PC-3 (cell line): ENCODE results near the gene TBX5. TPM values are rescaled to one million over a fixed set of nuclear protein-coding genes. Genes with fewer than 3 reads are reported as not detected.

Experiments
- ATAC-seq: fragments of 200-7000 bp; cut with Tn5 transposase; 2 replicates; pipeline ENCODE4 v1.9.1; 2020; ENCODE audit warnings: mild to moderate bottlenecking, moderate library complexity
- BruUV-seq: library from RNA; stranded (reverse); fragments of 400-500 nt; replicated peaks from 2 replicates; lab custom pipeline; 2021; lab: Mats Ljungman, UMichigan
- CTCF ChIA-PET: fragments of 300-600 bp; sonication (Branson Sonifier 250); formaldehyde crosslinking; loops from one replicate; lab custom pipeline; 2022; ENCODE audit warnings: antibody characterized with exemption; lab: Charles Lee
- POLR2A ChIA-PET: fragments of 300-600 bp; sonication (Branson Sonifier 250); formaldehyde crosslinking; loops from one replicate; lab custom pipeline; 2022; ENCODE audit warnings: antibody characterized with exemption; ENCODE audit not compliant: unreplicated experiment; lab: Charles Lee
- DNase-seq: peaks from one replicate; pipeline ENCODE4 v3.0.0-alpha.2; 2015
- H2AFZ ChIP-seq: fragments of 300-600 bp; sonication (generic); 2 replicates; pipeline ENCODE4 v1.6.0; 2016; ENCODE audit warnings: antibody characterized with exemption, low read length
- H3F3A ChIP-seq: fragments of 300-600 bp; sonication (generic); one replicate; pipeline ENCODE4 v1.6.0; 2017; ENCODE audit warnings: antibody characterized with exemption, low read length, control low read depth, mild to moderate bottlenecking; ENCODE audit not compliant: unreplicated experiment
- H3K27ac ChIP-seq: fragments of 300-600 bp; sonication (generic); 2 replicates; pipeline ENCODE4 v1.5.1; 2016; ENCODE audit warnings: mild to moderate bottlenecking, low read length
- H3K27me3 ChIP-seq: fragments of 300-600 bp; sonication (generic); 2 replicates; pipeline ENCODE4 v1.6.1; 2016; ENCODE audit warnings: low read length, mixed read lengths
- H3K36me3 ChIP-seq: fragments of 300-600 bp; sonication (generic); 2 replicates; pipeline ENCODE4 v1.6.1; 2016; ENCODE audit warnings: low read depth, mixed run types, low read length, mixed read lengths
- H3K4me1 ChIP-seq: fragments of 300-600 bp; sonication (generic); 2 replicates; pipeline ENCODE4 v1.5.1; 2016; ENCODE audit warnings: low read length; ENCODE audit not compliant: insufficient read depth
- H3K4me2 ChIP-seq: fragments of 300-600 bp; sonication (generic); 2 replicates; pipeline ENCODE4 v1.6.0; 2016; ENCODE audit warnings: low read length
- H3K4me3 ChIP-seq: fragments of 300-600 bp; sonication (generic); 2 replicates; pipeline ENCODE4 v1.5.1; 2016; ENCODE audit warnings: mild to moderate bottlenecking, low read length, mixed read lengths
- H3K79me2 ChIP-seq: fragments of 300-600 bp; sonication (generic); 2 replicates; pipeline ENCODE4 v1.6.1; 2017; ENCODE audit warnings: low read length, mixed read lengths
- H3K9ac ChIP-seq: fragments of 300-600 bp; sonication (generic); 2 replicates; pipeline ENCODE4 v1.6.0; 2016; ENCODE audit warnings: mild to moderate bottlenecking, low read length
- H3K9me2 ChIP-seq: fragments of 300-600 bp; sonication (generic); replicated peaks from 2 replicates; pipeline ENCODE4 v1.6.1; 2016; ENCODE audit warnings: mixed run types, low read length, mixed read lengths
- H3K9me3 ChIP-seq: fragments of 300-600 bp; sonication (generic); 2 replicates; pipeline ENCODE4 v1.6.1; 2016; ENCODE audit warnings: low read length, mixed read lengths
- H4K20me1 ChIP-seq: fragments of 300-600 bp; sonication (generic); 2 replicates; pipeline ENCODE4 v1.6.1; 2016; ENCODE audit warnings: low read length, mixed read lengths
- EZH2 ChIP-seq: fragments of 300-600 bp; sonication (generic); IDR thresholded peaks from one replicate; pipeline ENCODE4 v1.6.1; 2017; ENCODE audit warnings: antibody characterized with exemption, mild to moderate bottlenecking, low read length; ENCODE audit not compliant: unreplicated experiment
- EZH2phosphoT487 ChIP-seq: fragments of 300-600 bp; sonication (generic); IDR thresholded peaks from 2 replicates; pipeline ENCODE4 v1.6.1; 2018; ENCODE audit warnings: mild to moderate bottlenecking, antibody characterized with exemption, low read length, borderline replicate concordance
- intact Hi-C: fragments of 100-400 bp; cut with micrococcal nuclease; formaldehyde crosslinking; loops from 2 replicates; pipeline ENCODE4 v1.9.0; 2023
- total RNA-seq: library from RNA; depleted of rRNA; stranded (reverse); fragments of >200 nt; gene quantifications from 2 replicates; pipeline ENCODE4 v1.2.3, GENCODE V29; 2014
- TF ChIP-seq, protein P1 (sequence below): fragments of 300-600 bp; sonication (generic); conservative IDR thresholded peaks from 2 replicates; pipeline ENCODE4 v1.5.1; 2017; ENCODE audit warnings: antibody characterized with exemption, low read depth, mild to moderate bottlenecking, low read length

The TBX5 gene
- total RNA-seq, 1 experiment from 2014 or later = not detected

DNA sequence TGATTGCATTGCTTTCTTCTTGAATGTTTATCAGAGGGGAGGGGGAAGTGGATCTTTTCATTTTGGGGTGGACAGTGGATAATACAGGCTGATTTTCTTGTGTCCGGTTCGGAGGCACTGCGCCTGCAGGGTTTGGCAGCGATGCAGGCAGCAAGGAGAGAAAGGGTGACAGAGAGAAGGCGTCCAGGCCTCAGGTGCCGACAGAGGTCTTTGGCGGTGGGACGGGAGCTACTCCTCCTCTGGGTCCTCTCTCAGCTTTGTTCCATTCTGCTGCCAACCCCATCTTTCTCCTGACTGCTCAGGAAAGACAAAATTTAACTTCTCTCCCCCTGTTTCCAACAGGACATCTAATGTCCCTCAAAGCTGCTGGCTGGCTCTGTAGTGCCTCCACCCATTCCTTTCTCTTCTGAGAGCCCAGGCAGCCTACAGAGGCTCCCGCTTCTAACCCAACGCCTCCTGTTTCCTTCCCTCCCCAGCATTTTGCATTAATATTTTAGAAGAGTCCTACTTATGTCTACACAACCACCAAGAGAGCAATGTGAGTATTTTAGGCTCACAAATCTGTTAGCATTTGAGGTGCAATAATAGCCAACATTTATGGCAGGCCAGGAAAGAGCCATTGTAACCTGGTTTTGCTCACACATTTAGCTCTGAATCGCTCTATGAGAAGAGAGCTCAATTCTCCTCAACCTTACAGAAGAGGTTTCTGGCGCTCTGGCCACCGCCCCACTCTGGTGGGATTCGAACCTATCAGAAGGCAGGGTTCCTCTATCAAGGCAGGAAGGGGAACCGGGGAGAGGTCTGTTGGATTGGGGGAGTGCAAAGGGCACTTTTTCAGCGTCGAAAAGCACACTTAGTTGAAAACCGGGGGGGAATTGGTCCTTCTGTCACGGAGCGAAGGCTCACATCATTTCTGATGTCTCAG lies 7.1 kb upstream of the TBX5 start:
- Histone ChIP-seq H3K79me2 (no peaks in the 10 kb centered on the region), H3F3A (no peaks in the 10 kb centered on the region), H3K4me3 (no peak overlapping the region), H3K27ac (no peak overlapping the region), H4K20me1 (no peaks in the 10 kb centered on the region), H3K4me2 (no peak overlapping the region), H3K4me1 (no peaks in the 10 kb centered on the region), H3K9me2 (no peaks in the 10 kb centered on the region), H3K27me3 (peaks cover 88% of the 10 kb centered on the region), H2AFZ (no peak overlapping the region), H3K9ac (no peak overlapping the region), H3K9me3 (no peaks in the 10 kb centered on the region), H3K36me3 (no peaks in the 10 kb centered on the region)
- no TSS peak for BruUV-seq
- ATAC-seq (no peak), DNase-seq (no peak)
- POLR2A ChIA-PET = no interaction called here
- intact Hi-C loops = no loop called here
- TF ChIP-seq, protein P1, sequence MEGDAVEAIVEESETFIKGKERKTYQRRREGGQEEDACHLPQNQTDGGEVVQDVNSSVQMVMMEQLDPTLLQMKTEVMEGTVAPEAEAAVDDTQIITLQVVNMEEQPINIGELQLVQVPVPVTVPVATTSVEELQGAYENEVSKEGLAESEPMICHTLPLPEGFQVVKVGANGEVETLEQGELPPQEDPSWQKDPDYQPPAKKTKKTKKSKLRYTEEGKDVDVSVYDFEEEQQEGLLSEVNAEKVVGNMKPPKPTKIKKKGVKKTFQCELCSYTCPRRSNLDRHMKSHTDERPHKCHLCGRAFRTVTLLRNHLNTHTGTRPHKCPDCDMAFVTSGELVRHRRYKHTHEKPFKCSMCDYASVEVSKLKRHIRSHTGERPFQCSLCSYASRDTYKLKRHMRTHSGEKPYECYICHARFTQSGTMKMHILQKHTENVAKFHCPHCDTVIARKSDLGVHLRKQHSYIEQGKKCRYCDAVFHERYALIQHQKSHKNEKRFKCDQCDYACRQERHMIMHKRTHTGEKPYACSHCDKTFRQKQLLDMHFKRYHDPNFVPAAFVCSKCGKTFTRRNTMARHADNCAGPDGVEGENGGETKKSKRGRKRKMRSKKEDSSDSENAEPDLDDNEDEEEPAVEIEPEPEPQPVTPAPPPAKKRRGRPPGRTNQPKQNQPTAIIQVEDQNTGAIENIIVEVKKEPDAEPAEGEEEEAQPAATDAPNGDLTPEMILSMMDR = no peak
- TF ChIP-seq EZH2 = no peak
- no peak for TF ChIP-seq EZH2phosphoT487
- CTCF ChIA-PET = no interaction called here

DNA sequence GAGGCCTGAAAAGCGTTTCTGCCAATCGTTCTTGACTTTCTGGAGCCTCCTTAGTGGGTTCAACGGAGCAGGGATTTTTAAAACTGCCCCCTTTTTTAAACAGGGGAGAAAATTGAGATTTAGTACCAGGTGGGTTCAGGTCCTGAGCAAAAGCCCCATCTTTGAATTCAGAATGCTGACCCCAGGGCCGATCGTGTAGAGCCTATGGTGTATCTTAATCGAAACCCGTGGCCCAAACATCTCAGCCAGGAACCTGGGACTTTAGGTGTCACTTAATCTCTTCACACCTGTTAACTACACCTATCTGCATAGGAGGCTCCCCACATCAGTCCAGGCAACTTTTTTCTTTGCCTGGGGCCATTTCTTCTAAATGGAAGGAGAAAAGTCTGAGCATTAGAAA lies 6.4 kb upstream of the TBX5 start:
- BruUV-seq = no TSS peak
- TF ChIP-seq EZH2phosphoT487 (no peak), EZH2 (no peak)
- TF ChIP-seq, protein P1 = no peak

More for the DNA sequence above, 6.4 kb upstream of the TBX5 start:
- Histone ChIP-seq H3K4me2 (no peak overlapping the region), H4K20me1 (no peaks in the 10 kb centered on the region), H3K27me3 (peaks cover 96% of the 10 kb centered on the region), H3K4me1 (no peaks in the 10 kb centered on the region), H3F3A (no peaks in the 10 kb centered on the region), H3K4me3 (no peak overlapping the region), H3K9me2 (no peaks in the 10 kb centered on the region), H3K9me3 (no peaks in the 10 kb centered on the region), H3K36me3 (no peaks in the 10 kb centered on the region), H3K79me2 (no peaks in the 10 kb centered on the region), H3K9ac (no peak overlapping the region), H3K27ac (no peak overlapping the region), H2AFZ (no peak overlapping the region)
- ChIA-PET POLR2A (no interaction called here), CTCF (no interaction called here)
- intact Hi-C loops = no loop called here
- ATAC-seq (no peak), DNase-seq (no peak)
